HFF-Myc (cell line): ENCODE results near the gene RBFOX2.

ENCODE experiments used
- DNase-seq: peaks from one replicate; pipeline ENCODE4 v3.0.0-alpha.2; 2011; ENCODE audit warnings: low read depth; ENCODE audit errors: extremely low read depth
- H3K4me3 ChIP-seq: replicated peaks from 2 replicates; pipeline ENCODE4 v1.5.1; 2011; ENCODE audit warnings: low read depth, mild to moderate bottlenecking, control low read depth, low read length
- TF ChIP-seq, protein P1 (sequence below): IDR thresholded peaks from 2 replicates; pipeline ENCODE4 v1.5.1; 2012; ENCODE audit warnings: mild to moderate bottlenecking, low read depth, low read length, control low read depth; ENCODE audit errors: missing control alignments

The RBFOX2 gene

DNA sequence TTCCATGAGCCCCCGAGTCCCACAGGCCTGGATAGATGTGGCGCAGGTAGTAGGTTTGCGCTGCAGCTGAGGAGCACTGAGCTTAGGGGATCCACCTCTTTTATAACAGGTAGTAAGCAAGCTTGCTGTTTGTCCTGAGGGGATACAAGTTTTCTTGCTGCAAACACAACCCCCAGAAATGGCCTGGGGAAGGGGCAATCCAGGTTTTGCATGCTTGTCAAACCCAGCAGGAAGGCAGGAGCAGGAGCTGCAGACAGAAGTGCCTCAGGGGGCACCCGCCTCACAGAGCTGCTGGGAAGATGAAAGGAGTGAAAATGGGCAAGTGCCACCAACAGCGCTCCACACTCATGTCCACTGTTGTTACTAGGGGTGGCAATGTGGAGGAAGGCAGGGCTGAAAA, 292.5 kb downstream of the RBFOX2 start:
- TF ChIP-seq, protein P1, sequence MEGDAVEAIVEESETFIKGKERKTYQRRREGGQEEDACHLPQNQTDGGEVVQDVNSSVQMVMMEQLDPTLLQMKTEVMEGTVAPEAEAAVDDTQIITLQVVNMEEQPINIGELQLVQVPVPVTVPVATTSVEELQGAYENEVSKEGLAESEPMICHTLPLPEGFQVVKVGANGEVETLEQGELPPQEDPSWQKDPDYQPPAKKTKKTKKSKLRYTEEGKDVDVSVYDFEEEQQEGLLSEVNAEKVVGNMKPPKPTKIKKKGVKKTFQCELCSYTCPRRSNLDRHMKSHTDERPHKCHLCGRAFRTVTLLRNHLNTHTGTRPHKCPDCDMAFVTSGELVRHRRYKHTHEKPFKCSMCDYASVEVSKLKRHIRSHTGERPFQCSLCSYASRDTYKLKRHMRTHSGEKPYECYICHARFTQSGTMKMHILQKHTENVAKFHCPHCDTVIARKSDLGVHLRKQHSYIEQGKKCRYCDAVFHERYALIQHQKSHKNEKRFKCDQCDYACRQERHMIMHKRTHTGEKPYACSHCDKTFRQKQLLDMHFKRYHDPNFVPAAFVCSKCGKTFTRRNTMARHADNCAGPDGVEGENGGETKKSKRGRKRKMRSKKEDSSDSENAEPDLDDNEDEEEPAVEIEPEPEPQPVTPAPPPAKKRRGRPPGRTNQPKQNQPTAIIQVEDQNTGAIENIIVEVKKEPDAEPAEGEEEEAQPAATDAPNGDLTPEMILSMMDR: no peak

DNA sequence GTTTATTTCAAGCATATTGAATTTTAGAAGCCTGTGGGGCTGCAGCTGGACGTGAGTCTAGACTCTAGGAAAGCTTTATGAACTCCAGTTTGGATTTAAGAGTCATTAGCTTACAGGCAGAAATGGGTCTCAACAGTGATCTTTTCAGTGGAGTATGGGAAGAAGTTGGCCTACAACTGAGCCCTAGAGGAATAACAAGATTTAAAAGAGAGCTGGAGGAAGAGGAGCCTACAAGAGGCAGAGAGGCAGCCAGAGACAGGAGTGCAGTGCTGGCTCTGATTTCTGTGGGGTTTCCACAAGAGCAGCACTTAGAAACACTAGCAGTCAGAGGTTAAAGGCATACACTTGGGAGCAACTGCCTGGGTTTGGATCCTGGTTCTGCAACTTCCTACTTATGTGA, 293.1 kb downstream of the RBFOX2 start:
- no peak for DNase-seq
- TF ChIP-seq, protein P1: no peak
- no peak overlapping the region for H3K4me3 ChIP-seq

More for the DNA sequence above, 292.5 kb downstream of the RBFOX2 start:
- no peak for DNase-seq
- H3K4me3 ChIP-seq: no peak overlapping the region

- no peak overlapping the region for H3K4me3 ChIP-seq
- TF ChIP-seq, protein P1: no peak
- no peak for DNase-seq
Observed at GRCh38 chr22:35734517-35734827, 294.2 kb downstream of the RBFOX2 start.

GRCh38 chr22:35733791-35734516, 294.7 kb downstream of the RBFOX2 start:
- TF ChIP-seq, protein P1: no peak
- peak; percentile 16 for DNase-seq
- no peak overlapping the region for H3K4me3 ChIP-seq

DNA sequence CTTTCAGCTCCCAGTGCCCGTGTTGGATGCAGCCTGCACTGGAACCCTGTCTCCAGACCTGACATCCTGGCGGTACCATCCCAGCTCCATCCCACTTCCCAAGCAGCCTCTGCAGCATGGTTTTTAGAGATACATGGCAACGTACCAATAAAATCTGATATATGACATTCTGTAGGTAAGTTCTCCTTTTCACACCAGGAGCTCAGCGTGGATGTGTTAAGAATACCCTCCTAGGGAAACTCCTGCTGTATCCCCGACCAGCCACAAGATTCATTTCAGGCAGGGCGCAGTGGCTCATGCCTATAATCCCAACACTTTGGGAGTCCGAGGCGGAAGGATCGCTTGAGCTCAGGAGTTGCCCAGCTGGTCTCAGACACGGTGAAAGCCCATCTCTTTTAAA, 295.6 kb downstream of the RBFOX2 start:
- TF ChIP-seq, protein P1: no peak
- no peak for DNase-seq
- H3K4me3 ChIP-seq: no peak overlapping the region

GRCh38 chr22:35732116-35732515, 296.5 kb downstream of the RBFOX2 start:
- H3K4me3 ChIP-seq: no peak overlapping the region
- TF ChIP-seq, protein P1: no peak
- no peak for DNase-seq

- H3K4me3 ChIP-seq: no peak overlapping the region
- no peak for DNase-seq
- TF ChIP-seq, protein P1: no peak
Observed at GRCh38 chr22:35731321-35731720, 297.3 kb downstream of the RBFOX2 start.
